A549 (cell line): Measurements from ENCODE around the gene ZDHHC18. TPM values are rescaled to one million over a fixed set of nuclear protein-coding genes. Genes with fewer than 3 reads are reported as not detected.

Source experiments
- ATAC-seq, 2 experiments: fragments of 200-7000 bp in 1 of 2; fragments of >200 bp in 1 of 2; cut with Nextera tagmentation in 1 of 2; cut with Tn5 transposase in 1 of 2; 3 replicates each; pipeline versions ENCODE4 v1.8.0 to v1.9.1; 2018 to 2020; ENCODE audit warnings: mild to moderate bottlenecking in 1 of 2, moderate library complexity in 1 of 2
- CTCF ChIA-PET: fragments of 300-600 bp; sonication (Branson Sonifier 250); formaldehyde crosslinking; extraction: SDS; loops from one replicate; lab custom pipeline; 2021; ENCODE audit warnings: antibody characterized with exemption, inconsistent platforms; lab: Yijun Ruan, JAX
- POLR2A ChIA-PET: fragments of 350-600 bp; formaldehyde crosslinking; extraction: SDS; loops from one replicate; lab custom pipeline; 2021; ENCODE audit warnings: antibody characterized with exemption, inconsistent platforms; lab: Yijun Ruan, JAX
- DNase-seq, 2 experiments: peaks; one replicate each; pipeline versions ENCODE4 v3.0.0 to v3.0.0-alpha.2; 2011 to 2016; ENCODE audit warnings: low read depth in 1 of 2, low spot score in 1 of 2
- FAIRE-seq: peaks from 2 replicates; lab custom pipeline; 2011; peaks lifted over from hg19 to GRCh38; lab: Jason Lieb, UNC
- H3K27ac ChIP-seq, 2 experiments: fragments of >200 bp; sonication (Bioruptor Twin); formaldehyde crosslinking; 3 replicates each; pipeline ENCODE4 v1.5.1; 2016 to 2017
- H3K4me1 ChIP-seq: fragments of >200 bp; sonication (Bioruptor Twin); formaldehyde crosslinking; 3 replicates; pipeline ENCODE4 v1.6.1; 2016
- H3K4me2 ChIP-seq: fragments of >200 bp; sonication (Bioruptor Twin); formaldehyde crosslinking; 3 replicates; pipeline ENCODE4 v1.6.1; 2016
- H3K4me3 ChIP-seq: fragments of >200 bp; sonication (Bioruptor Twin); formaldehyde crosslinking; 3 replicates; pipeline ENCODE4 v1.5.1; 2016
- H3K9me3 ChIP-seq: fragments of >200 bp; sonication (Bioruptor Twin); formaldehyde crosslinking; 3 replicates; pipeline ENCODE4 v1.6.1; 2016
- BCL3 ChIP-seq: fragments of >200 bp; sonication (Bioruptor Twin); formaldehyde crosslinking; IDR thresholded peaks from 3 replicates; pipeline ENCODE4 v1.6.1; 2016
- BHLHE40 ChIP-seq: IDR thresholded peaks from 2 replicates; pipeline ENCODE4 v1.6.1; 2012; ENCODE audit warnings: low read depth, low read length, inconsistent platforms
- CHD2 ChIP-seq: fragments of 150-350 bp; IDR thresholded peaks from 2 replicates; pipeline ENCODE4 v1.6.1; 2014; ENCODE audit warnings: low read length; ENCODE audit not compliant: partially characterized antibody
- EHF ChIP-seq: fragments of 250-450 bp; sonication (Bioruptor Pico); IDR thresholded peaks from 2 replicates; pipeline ENCODE4 v1.5.0; 2020; ENCODE audit warnings: mild to moderate bottlenecking
- ELK1 ChIP-seq: fragments of 150-350 bp; IDR thresholded peaks from 2 replicates; pipeline ENCODE4 v1.6.1; 2014; ENCODE audit warnings: low read depth, mild to moderate bottlenecking, low read length
- EP300 ChIP-seq, 2 experiments: fragments of >200 bp; sonication (Bioruptor Twin); formaldehyde crosslinking; IDR thresholded peaks; 2 replicates in 1 of 2; 3 replicates in 1 of 2; pipeline ENCODE4 v1.6.1; 2016 to 2017
- ESRRA ChIP-seq: fragments of 150-350 bp; IDR thresholded peaks from 2 replicates; pipeline ENCODE4 v1.6.1; 2014; ENCODE audit warnings: mild to moderate bottlenecking, low read length, borderline replicate concordance
- FOSL2 ChIP-seq, 2 experiments: fragments of 450-650 bp in 1 of 2; fragments of >200 bp in 1 of 2; sonication (Bioruptor Twin) in 1 of 2; formaldehyde crosslinking; IDR thresholded peaks; 2 replicates each; pipeline versions ENCODE4 v1.5.0 to v1.6.1; 2016 to 2020; ENCODE audit warnings: mild to moderate bottlenecking in 1 of 2, moderate library complexity in 1 of 2
- GATA3 ChIP-seq: IDR thresholded peaks from 2 replicates; pipeline ENCODE4 v1.6.1; 2012; ENCODE audit warnings: borderline replicate concordance
- HOXB5 ChIP-seq: fragments of 250-450 bp; sonication (Bioruptor Pico); IDR thresholded peaks from 2 replicates; pipeline ENCODE4 v1.5.0; 2020; ENCODE audit warnings: mild to moderate bottlenecking, moderate library complexity
- JUN ChIP-seq, 2 experiments: fragments of >200 bp; sonication (Bioruptor Twin); formaldehyde crosslinking; IDR thresholded peaks; 2 replicates in 1 of 2; 3 replicates in 1 of 2; pipeline ENCODE4 v1.6.1; 2016 to 2017
- KDM5A ChIP-seq: fragments of 200-600 bp; sonication (generic); IDR thresholded peaks from 2 replicates; pipeline ENCODE4 v1.6.1; 2016; ENCODE audit warnings: antibody characterized with exemption, mild to moderate bottlenecking
- MAX ChIP-seq: IDR thresholded peaks from 2 replicates; pipeline ENCODE4 v1.6.1; 2012
- MYC ChIP-seq: IDR thresholded peaks from 2 replicates; pipeline ENCODE4 v1.6.1; 2012; ENCODE audit warnings: mild to moderate bottlenecking, inconsistent platforms, low read length, improper control_type of control experiment, borderline replicate concordance
- RCOR1 ChIP-seq: fragments of 150-350 bp; IDR thresholded peaks from 2 replicates; pipeline ENCODE4 v1.6.1; 2014; ENCODE audit warnings: antibody characterized with exemption, low read length, low read depth
- RFX5 ChIP-seq: fragments of 450-650 bp; IDR thresholded peaks from 2 replicates; pipeline ENCODE4 v1.7.1; 2014; ENCODE audit warnings: antibody characterized with exemption, mild to moderate bottlenecking, moderate library complexity
- SREBF2 ChIP-seq: fragments of 450-650 bp; IDR thresholded peaks from 2 replicates; pipeline ENCODE4 v1.6.1; 2014; ENCODE audit warnings: mild to moderate bottlenecking, moderate library complexity
- ZC3H11A ChIP-seq: fragments of 450-650 bp; IDR thresholded peaks from 2 replicates; pipeline ENCODE4 v1.6.1; 2014; ENCODE audit warnings: antibody characterized with exemption, mild to moderate bottlenecking
- WGBS: methylation state at CpG from one replicate; pipeline ENCODE4 v1.1.6; 2017; ENCODE audit errors: missing lambda C conversion rate; 5-methylcytosine and 5-hydroxymethylcytosine counted together
- polyA plus RNA-seq, 4 experiments: library from polyadenylated mRNA; depleted of rRNA in 3 of 4; stranded (reverse); fragments of >200 nt; fragmentation: RNase III in 1 of 4; extraction: RNeasy Plus Mini Kit Qiagen cat#74134 plus additional on column Dnase treatment in 1 of 4; gene quantifications; 2 replicates in 3 of 4; 3 replicates in 1 of 4; pipeline ENCODE4 v1.2.3, GENCODE V29; 2011 to 2017
- TF ChIP-seq, protein P1 (sequence below): fragments of 250-450 bp; sonication (Bioruptor Pico); IDR thresholded peaks from 2 replicates; pipeline ENCODE4 v1.5.0; 2020; ENCODE audit warnings: low read depth, mild to moderate bottlenecking, moderate library complexity
- TF ChIP-seq, protein P2 (sequence below): fragments of 450-650 bp; IDR thresholded peaks from 2 replicates; pipeline ENCODE4 v1.6.1; 2014; ENCODE audit warnings: antibody characterized with exemption

Gene ZDHHC18
- polyA plus RNA-seq, 2 of the 4 experiments (the other 2 are of a cell fraction) = 16.2 to 20.0 TPM

- Histone ChIP-seq H3K4me2 (peak overlapping the region; percentile 80), H3K27ac (peak overlapping the region; percentile 75 to 91), H3K4me1 (peaks cover 34% of the 10 kb centered on the region), H3K4me3 (peak overlapping the region; percentile 94), H3K9me3 (no peaks in the 10 kb centered on the region)
- ATAC-seq (no peak), FAIRE-seq (no peak), DNase-seq (no peak)
- TF ChIP-seq ZC3H11A = no peak
- no peak for TF ChIP-seq EP300 (IDR thresholded peaks at IDR 0.05)
- TF ChIP-seq CHD2 = no peak
- TF ChIP-seq BHLHE40 = no peak
- TF ChIP-seq FOSL2 (IDR thresholded peaks at IDR 0.05) = no peak
- no peak for TF ChIP-seq FOSL2 (CRISPR knock-in tag; IDR thresholded peaks at IDR 0.05)
- no peak for TF ChIP-seq MYC
- no peak for TF ChIP-seq SREBF2
- no peak for TF ChIP-seq RCOR1
- no peak for TF ChIP-seq BCL3
- TF ChIP-seq JUN (IDR thresholded peaks at IDR 0.05) = no peak
- no peak for TF ChIP-seq GATA3
- TF ChIP-seq, protein P1, sequence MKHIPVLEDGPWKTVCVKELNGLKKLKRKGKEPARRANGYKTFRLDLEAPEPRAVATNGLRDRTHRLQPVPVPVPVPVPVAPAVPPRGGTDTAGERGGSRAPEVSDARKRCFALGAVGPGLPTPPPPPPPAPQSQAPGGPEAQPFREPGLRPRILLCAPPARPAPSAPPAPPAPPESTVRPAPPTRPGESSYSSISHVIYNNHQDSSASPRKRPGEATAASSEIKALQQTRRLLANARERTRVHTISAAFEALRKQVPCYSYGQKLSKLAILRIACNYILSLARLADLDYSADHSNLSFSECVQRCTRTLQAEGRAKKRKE = no peak
- 44% methylated on average over 11 of the region's 11 CpGs for WGBS
- CTCF ChIA-PET = interaction anchor here (0.9 to 1.6 kb wide), 3 partner anchors 17 to 225 kb away, joined by 3 to 6 read pairs (median 4); no protein-coding TSS in a partner anchor
- POLR2A ChIA-PET = no interaction called here
Observed at GRCh38 chr1:26827663-26828062, 1.2 kb downstream of the ZDHHC18 start.

- Histone ChIP-seq H3K27ac (0 out of 6 replicates have a peak overlapping the region, but pooled peaks of 1 of the 2 experiments have one; percentile 26), H3K4me2 (peak overlapping the region; percentile 80), H3K4me3 (peak overlapping the region; percentile 5; the same call in 1 of the 3 replicates), H3K4me1 (peaks cover 34% of the 10 kb centered on the region)
- CTCF ChIA-PET = interaction anchor here (0.5 to 1.6 kb wide), 4 partner anchors 18 to 358 kb away, joined by 3 to 6 read pairs (median 4); no protein-coding TSS in a partner anchor
- 78% methylated on average over 2 of the region's 4 CpGs for WGBS
- no peak for FAIRE-seq
- TF ChIP-seq EHF (no peak), HOXB5 (CRISPR knock-in tag) (no peak), BCL3 (no peak), ESRRA (no peak), ELK1 (no peak), KDM5A (no peak), RFX5 (no peak), EP300 (IDR thresholded peaks at IDR 0.05) (no peak), MAX (no peak)
- TF ChIP-seq, protein P2, sequence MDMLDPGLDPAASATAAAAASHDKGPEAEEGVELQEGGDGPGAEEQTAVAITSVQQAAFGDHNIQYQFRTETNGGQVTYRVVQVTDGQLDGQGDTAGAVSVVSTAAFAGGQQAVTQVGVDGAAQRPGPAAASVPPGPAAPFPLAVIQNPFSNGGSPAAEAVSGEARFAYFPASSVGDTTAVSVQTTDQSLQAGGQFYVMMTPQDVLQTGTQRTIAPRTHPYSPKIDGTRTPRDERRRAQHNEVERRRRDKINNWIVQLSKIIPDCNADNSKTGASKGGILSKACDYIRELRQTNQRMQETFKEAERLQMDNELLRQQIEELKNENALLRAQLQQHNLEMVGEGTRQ = no peak
- TF ChIP-seq, protein P1 = no peak
- TF ChIP-seq, all 56 proteins: peak for 0
- no peaks in the 10 kb centered on the region for H3K9me3 ChIP-seq
- DNase-seq = no peak
- POLR2A ChIA-PET = no interaction called here
- no peak for ATAC-seq
Observed at GRCh38 chr1:26828411-26828991, 2.0 kb downstream of the ZDHHC18 start.
